ENCODE data around the gene ADAMTS3.
A peak's percentile ranks its signal among the peaks of the same experiment; 100 is the strongest.

ADAMTS3 gene

GRCh38 chr4:72326692-72327632 lies 242.1 kb downstream of the ADAMTS3 start:
- DNase-seq: no peak

DNA sequence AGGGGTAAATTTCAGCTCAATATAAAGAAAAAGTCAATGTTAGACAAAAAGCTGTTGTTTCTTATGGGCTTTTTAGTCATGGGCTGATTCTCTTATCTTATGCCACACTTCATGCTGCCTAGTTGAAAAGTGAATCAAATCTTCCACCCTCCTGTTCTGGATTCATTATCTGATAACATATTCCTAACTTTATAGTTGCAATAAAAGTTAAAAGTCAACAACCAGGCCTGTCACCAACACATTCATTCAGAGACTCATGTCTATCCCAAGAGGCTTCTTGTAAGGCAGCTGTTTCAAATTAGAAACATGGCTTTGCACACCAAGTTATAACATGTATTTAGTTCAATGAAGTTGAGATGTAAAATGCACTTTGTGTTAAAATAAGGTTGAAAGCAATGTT lies 243.8 kb downstream of the ADAMTS3 start:
- DNase-seq: no peak

GRCh38 chr4:72323227-72323626 lies 245.8 kb downstream of the ADAMTS3 start:
- no peak for DNase-seq

- no peak for DNase-seq
Observed at GRCh38 chr4:72320223-72320948, 248.6 kb downstream of the ADAMTS3 start.

- peak; percentile 55 for DNase-seq
Observed at GRCh38 chr4:72319601-72320021, 249.4 kb downstream of the ADAMTS3 start.

DNA sequence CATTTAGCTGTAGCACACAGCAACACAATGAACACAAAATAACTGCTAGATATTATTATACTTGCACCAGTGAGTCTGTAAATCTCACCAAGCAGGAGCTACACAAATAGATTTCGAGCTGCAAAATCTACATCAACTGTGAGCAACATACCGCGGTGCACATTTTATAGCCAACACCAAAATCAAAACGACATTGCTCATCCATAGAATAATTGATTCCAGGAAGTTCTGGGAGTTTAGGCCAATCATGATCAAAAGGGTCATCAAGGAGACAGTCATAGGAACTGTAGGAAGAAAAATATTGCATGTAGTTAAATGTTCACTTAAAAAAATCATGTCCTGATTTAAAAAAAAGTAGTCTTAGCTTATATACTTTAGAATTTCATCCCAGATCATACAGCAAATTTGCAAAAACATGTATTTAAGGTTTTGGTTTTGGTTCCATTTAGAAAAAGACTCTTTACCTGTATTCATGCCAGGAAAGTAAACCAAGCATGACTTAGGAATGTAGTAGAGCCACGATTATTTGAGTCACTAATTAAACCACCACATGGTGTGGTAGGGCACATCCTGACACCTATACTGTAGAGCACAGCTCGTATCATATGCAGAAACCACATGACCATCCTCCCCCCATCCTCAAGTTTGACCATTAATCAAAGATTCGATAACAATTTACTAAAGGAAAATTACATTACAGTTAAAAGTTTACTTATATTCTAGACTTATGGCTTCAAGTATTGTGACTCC lies 250.4 kb downstream of the ADAMTS3 start:
- DNase-seq: no peak

- no peak for DNase-seq
Observed at GRCh38 chr4:72314869-72315268, 254.2 kb downstream of the ADAMTS3 start.

DNA sequence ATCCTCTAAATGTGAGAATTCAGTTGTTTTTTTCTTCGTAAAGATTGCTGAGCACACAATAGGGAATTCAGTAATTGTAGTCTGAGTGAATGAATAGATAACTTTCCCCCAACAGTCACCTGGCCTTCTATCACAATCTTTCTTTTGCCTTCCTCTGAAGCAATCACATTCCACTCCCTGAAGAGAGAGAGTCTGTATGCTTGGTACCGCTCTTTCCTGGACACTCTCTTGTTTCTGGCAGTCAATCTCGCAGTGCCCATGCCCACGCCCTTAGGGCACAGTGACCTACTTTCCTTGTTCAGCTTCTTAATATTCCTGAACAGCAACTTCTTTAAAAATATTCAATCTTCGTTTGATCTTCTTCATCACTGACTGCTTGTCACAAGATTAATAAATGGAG lies 255.9 kb downstream of the ADAMTS3 start:
- DNase-seq: no peak

DNA sequence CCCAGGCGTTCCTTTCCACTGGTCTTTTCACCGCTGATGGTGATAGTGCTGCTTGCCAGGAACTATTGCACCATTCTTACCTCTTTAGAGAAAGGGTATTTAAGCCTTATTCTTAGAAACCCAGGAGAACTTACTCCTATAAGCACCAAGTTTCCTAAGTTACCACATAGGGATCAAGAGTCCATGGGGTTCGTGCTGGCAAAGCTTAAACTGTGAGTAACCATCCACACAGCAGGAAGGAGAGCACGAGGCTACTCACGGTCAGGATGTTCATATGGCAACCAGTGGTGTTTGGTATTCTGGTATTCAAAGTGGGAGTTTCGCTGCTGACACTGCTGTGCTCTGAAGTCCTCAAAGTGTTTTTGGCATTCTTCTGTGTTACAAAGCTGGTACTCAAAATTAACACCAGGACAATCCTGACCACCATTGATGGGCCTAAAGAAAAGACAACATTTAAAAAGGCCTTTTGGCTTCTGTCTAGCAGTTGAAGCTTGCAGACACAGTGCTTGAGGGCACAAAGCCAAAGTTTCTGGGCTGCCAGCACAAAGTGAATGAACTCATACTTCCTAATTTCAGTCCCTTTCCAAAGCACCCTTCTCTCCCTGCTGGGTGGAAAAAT lies 256.9 kb downstream of the ADAMTS3 start:
- no peak for DNase-seq

- DNase-seq: no peak
Observed at GRCh38 chr4:72311291-72311690, 257.7 kb downstream of the ADAMTS3 start.

GRCh38 chr4:72305620-72306019 lies 263.4 kb downstream of the ADAMTS3 start:
- DNase-seq: no peak

- DNase-seq: no peak
Observed at GRCh38 chr4:72305080-72305479, 263.9 kb downstream of the ADAMTS3 start.

GRCh38 chr4:72302981-72303704 lies 265.9 kb downstream of the ADAMTS3 start:
- DNase-seq: peak; percentile 34

- no peak for DNase-seq
Observed at GRCh38 chr4:72301759-72302158, 267.3 kb downstream of the ADAMTS3 start.

DNA sequence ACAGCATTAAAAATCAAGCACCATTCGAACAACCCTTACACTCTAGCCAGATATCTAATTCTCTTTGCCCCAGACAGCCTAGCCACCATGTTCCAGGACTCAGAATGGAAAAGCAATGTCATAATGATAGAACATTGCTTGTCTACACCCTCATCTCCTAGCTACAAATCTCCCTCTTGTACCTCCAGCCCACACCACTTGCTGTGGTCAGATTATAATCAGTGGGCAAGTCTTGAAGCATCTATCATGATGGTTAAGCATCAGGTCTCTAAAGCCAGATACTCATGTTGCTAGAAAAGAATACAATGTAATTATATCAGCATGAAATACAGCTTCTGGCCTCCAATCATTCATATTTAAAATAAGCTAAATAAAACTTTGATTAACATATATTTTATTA lies 268.9 kb downstream of the ADAMTS3 start:
- DNase-seq: no peak

DNA sequence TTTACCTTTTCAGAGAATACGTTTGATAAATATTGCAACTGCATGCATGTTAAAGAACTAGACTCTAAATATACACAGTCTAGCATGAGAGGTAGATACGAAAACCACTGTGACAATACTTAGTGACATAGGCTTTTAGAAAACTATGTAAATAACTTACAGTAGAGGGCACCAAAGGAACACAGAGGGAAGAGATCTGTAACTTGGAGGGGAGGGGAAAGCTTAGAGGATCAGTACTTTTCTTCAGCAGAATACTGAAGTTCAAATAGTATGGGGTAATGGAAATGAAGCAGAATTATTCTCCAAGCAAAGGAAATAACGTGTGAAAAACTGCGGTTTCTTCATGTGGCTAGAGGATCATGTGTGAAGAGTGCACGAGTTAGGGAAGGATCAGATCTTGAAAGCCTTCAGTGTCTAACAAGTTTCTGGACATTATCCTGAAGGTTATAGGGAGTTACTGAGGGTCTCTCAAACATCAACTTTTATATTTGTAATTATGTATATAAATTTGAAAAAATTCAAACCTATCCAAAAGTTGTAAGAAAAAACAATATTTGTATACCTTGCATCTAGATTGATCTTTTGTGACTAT lies 273.0 kb downstream of the ADAMTS3 start:
- no peak for DNase-seq

- no peak for DNase-seq
Observed at GRCh38 chr4:72290737-72291136, 278.3 kb downstream of the ADAMTS3 start.

GRCh38 chr4:72286910-72287309 lies 282.1 kb downstream of the ADAMTS3 start:
- DNase-seq: no peak

- DNase-seq: no peak
Observed at GRCh38 chr4:72286185-72286584, 282.8 kb downstream of the ADAMTS3 start.

DNA sequence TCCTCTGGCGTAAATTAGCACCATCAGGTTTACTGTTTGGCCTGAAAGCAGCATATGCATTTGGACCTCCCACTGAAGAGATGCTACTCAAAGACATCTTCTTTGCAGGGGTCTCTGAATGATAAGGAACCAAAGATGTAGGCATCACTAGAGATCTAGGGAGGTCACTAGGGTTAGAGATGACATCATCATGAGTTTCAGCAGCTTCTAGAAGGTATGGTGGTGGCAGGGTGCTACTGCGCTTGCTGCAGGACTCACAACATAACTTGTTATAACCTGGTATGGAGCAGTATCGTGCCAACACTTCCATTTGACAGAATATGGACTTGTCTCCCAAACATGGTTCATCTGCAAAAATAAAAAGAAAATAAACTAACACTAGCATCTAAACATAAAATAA lies 285.7 kb downstream of the ADAMTS3 start:
- DNase-seq: no peak

DNA sequence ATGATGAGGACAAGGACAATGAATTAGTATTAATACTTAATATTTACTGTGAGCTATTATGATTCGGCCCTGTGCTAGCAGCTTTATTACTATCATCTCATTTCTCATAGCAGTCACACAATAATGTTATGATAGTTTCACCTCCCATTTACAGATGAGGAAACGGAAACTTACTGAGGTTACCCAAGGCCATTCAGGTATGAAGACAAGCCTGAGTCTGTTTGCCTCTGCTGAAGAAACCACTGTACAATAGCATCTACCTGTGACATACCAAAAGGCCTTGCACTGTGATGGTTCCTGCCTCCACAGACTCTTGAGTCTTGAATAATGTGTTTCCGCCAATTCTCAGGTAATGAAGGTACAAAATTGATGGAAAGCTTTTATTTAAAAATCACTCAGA lies 288.8 kb downstream of the ADAMTS3 start:
- DNase-seq: no peak

- DNase-seq: no peak
Observed at GRCh38 chr4:72275381-72275780, 293.6 kb downstream of the ADAMTS3 start.
